SK-N-SH treated with all-trans-retinoic acid at 6 μM for 48 hours (cell line): ENCODE measurements around the gene EIF2S1.

Source experiments
- ARNTL ChIP-seq: fragments of 450-650 bp; formaldehyde crosslinking; IDR thresholded peaks from 2 replicates; pipeline ENCODE4 v1.5.0; 2020; ENCODE audit warnings: low read depth, mild to moderate bottlenecking, moderate library complexity, borderline replicate concordance
- CSDC2 ChIP-seq: fragments of 250-450 bp; sonication (Bioruptor Pico); IDR thresholded peaks from 2 replicates; pipeline ENCODE4 v1.5.0; 2020; ENCODE audit warnings: mild to moderate bottlenecking, moderate library complexity
- ISL1 ChIP-seq: fragments of 250-450 bp; sonication (Bioruptor Pico); IDR thresholded peaks from 2 replicates; pipeline ENCODE4 v2.1.2; 2022; ENCODE audit warnings: mild to moderate bottlenecking, moderate library complexity
- POU6F1 ChIP-seq: fragments of 250-450 bp; sonication (Bioruptor Pico); IDR thresholded peaks from 2 replicates; pipeline ENCODE4 v1.8.0; 2021; ENCODE audit warnings: low read depth, mild to moderate bottlenecking, moderate library complexity, borderline replicate concordance
- RARB ChIP-seq: fragments of 250-450 bp; sonication (Bioruptor Pico); IDR thresholded peaks from 2 replicates; pipeline ENCODE4 v1.8.0; 2021; ENCODE audit warnings: mild to moderate bottlenecking, moderate library complexity
- SNAI2 ChIP-seq: fragments of 250-450 bp; sonication (Bioruptor Pico); IDR thresholded peaks from 2 replicates; pipeline ENCODE4 v1.5.0; 2020; ENCODE audit warnings: mild to moderate bottlenecking, moderate library complexity
- ZFP30 ChIP-seq: fragments of 450-650 bp; formaldehyde crosslinking; IDR thresholded peaks from 2 replicates; pipeline ENCODE4 v1.5.0; 2022; ENCODE audit warnings: mild to moderate bottlenecking, moderate library complexity
- ZNF8 ChIP-seq: fragments of 450-650 bp; formaldehyde crosslinking; IDR thresholded peaks from 2 replicates; pipeline ENCODE4 v1.5.0; 2020; ENCODE audit warnings: mild to moderate bottlenecking, moderate library complexity
- TF ChIP-seq, protein P1 (sequence below): fragments of 250-450 bp; sonication (Bioruptor Pico); IDR thresholded peaks from 2 replicates; pipeline ENCODE4 v1.8.0; 2020; ENCODE audit warnings: mild to moderate bottlenecking, moderate library complexity, borderline replicate concordance

GRCh38 chr14:67357186-67357968 is 2.8 kb upstream of the EIF2S1 start:
- TF ChIP-seq CSDC2 (CRISPR knock-in tag) (no peak), RARB (no peak), SNAI2 (no peak), POU6F1 (CRISPR knock-in tag) (no peak), ZNF8 (no peak), ARNTL (CRISPR knock-in tag) (no peak), ISL1 (CRISPR knock-in tag) (no peak), ZFP30 (CRISPR knock-in tag) (no peak)
- TF ChIP-seq, protein P1, sequence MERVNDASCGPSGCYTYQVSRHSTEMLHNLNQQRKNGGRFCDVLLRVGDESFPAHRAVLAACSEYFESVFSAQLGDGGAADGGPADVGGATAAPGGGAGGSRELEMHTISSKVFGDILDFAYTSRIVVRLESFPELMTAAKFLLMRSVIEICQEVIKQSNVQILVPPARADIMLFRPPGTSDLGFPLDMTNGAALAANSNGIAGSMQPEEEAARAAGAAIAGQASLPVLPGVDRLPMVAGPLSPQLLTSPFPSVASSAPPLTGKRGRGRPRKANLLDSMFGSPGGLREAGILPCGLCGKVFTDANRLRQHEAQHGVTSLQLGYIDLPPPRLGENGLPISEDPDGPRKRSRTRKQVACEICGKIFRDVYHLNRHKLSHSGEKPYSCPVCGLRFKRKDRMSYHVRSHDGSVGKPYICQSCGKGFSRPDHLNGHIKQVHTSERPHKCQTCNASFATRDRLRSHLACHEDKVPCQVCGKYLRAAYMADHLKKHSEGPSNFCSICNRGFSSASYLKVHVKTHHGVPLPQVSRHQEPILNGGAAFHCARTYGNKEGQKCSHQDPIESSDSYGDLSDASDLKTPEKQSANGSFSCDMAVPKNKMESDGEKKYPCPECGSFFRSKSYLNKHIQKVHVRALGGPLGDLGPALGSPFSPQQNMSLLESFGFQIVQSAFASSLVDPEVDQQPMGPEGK (CRISPR knock-in tag): no peak
